ENCODE measurements around the gene FBLN7.

FBLN7 gene

GRCh38 chr2:112150447-112150846, 12.3 kb downstream of the FBLN7 start:
- H3K4me1 Mint-ChIP-seq: peaks cover 22% of the 10 kb centered on the region
- ATAC-seq: no peak
- H3K27me3 Mint-ChIP-seq: peaks cover 8% of the 10 kb centered on the region
- no peaks in the 10 kb centered on the region for H3K9me3 Mint-ChIP-seq
- H3K4me3 Mint-ChIP-seq: no peak overlapping the region
- no peaks in the 10 kb centered on the region for H3K36me3 Mint-ChIP-seq
- no peak overlapping the region for H3K27ac Mint-ChIP-seq

- H3K36me3 Mint-ChIP-seq: no peaks in the 10 kb centered on the region
- H3K9me3 Mint-ChIP-seq: no peaks in the 10 kb centered on the region
- peaks cover 8% of the 10 kb centered on the region for H3K27me3 Mint-ChIP-seq
- no peak overlapping the region for H3K4me3 Mint-ChIP-seq
- no peak for ATAC-seq
- H3K27ac Mint-ChIP-seq: no peak overlapping the region
- H3K4me1 Mint-ChIP-seq: peaks cover 26% of the 10 kb centered on the region
Observed at GRCh38 chr2:112150851-112151250, 12.7 kb downstream of the FBLN7 start.

- no peaks in the 10 kb centered on the region for H3K36me3 Mint-ChIP-seq
- no peak overlapping the region for H3K27ac Mint-ChIP-seq
- H3K4me3 Mint-ChIP-seq: no peak overlapping the region
- ATAC-seq: no peak
- peaks cover 30% of the 10 kb centered on the region for H3K4me1 Mint-ChIP-seq
- H3K27me3 Mint-ChIP-seq: peaks cover 8% of the 10 kb centered on the region
- no peaks in the 10 kb centered on the region for H3K9me3 Mint-ChIP-seq
Observed at GRCh38 chr2:112151271-112151670, 13.1 kb downstream of the FBLN7 start.

- Mint-ChIP-seq H3K27me3 (peaks cover 8% of the 10 kb centered on the region), H3K27ac (no peak overlapping the region), H3K4me3 (no peak overlapping the region), H3K4me1 (peaks cover 36% of the 10 kb centered on the region), H3K36me3 (no peaks in the 10 kb centered on the region), H3K9me3 (no peaks in the 10 kb centered on the region)
- no peak for ATAC-seq
Observed at GRCh38 chr2:112151701-112152440, 13.7 kb downstream of the FBLN7 start.

GRCh38 chr2:112152476-112153178, 14.4 kb downstream of the FBLN7 start:
- Mint-ChIP-seq H3K9me3 (no peaks in the 10 kb centered on the region), H3K4me3 (no peak overlapping the region), H3K4me1 (peaks cover 36% of the 10 kb centered on the region), H3K27ac (no peak overlapping the region), H3K27me3 (peaks cover 7% of the 10 kb centered on the region), H3K36me3 (no peaks in the 10 kb centered on the region)
- ATAC-seq: peak; percentile 54

- peaks cover 2% of the 10 kb centered on the region for H3K27me3 Mint-ChIP-seq
- H3K27ac Mint-ChIP-seq: peak overlapping the region; percentile 78
- no peak for ATAC-seq
- peaks cover 36% of the 10 kb centered on the region for H3K4me1 Mint-ChIP-seq
- no peaks in the 10 kb centered on the region for H3K9me3 Mint-ChIP-seq
- no peaks in the 10 kb centered on the region for H3K36me3 Mint-ChIP-seq
- H3K4me3 Mint-ChIP-seq: no peak overlapping the region
Observed at GRCh38 chr2:112153179-112153490, 14.9 kb downstream of the FBLN7 start.

- no peaks in the 10 kb centered on the region for H3K27me3 Mint-ChIP-seq
- H3K36me3 Mint-ChIP-seq: no peaks in the 10 kb centered on the region
- peak overlapping the region; percentile 78 for H3K27ac Mint-ChIP-seq
- no peak for ATAC-seq
- H3K4me3 Mint-ChIP-seq: no peak overlapping the region
- peaks cover 36% of the 10 kb centered on the region for H3K4me1 Mint-ChIP-seq
- H3K9me3 Mint-ChIP-seq: no peaks in the 10 kb centered on the region
Observed at GRCh38 chr2:112153501-112153900, 15.3 kb downstream of the FBLN7 start.

GRCh38 chr2:112154246-112155117, 16.3 kb downstream of the FBLN7 start:
- no peak overlapping the region for H3K4me3 Mint-ChIP-seq

GRCh38 chr2:112155331-112156151, 17.4 kb downstream of the FBLN7 start:
- Mint-ChIP-seq H3K27ac (peak overlapping the region; percentile 78), H3K4me3 (peak overlapping the region; percentile 5), H3K27me3 (no peaks in the 10 kb centered on the region), H3K4me1 (peaks cover 48% of the 10 kb centered on the region), H3K9me3 (no peaks in the 10 kb centered on the region), H3K36me3 (no peaks in the 10 kb centered on the region)
- peak; percentile 27 for ATAC-seq

More at GRCh38 chr2:112154246-112155117, 16.3 kb downstream of the FBLN7 start:
- Mint-ChIP-seq H3K4me1 (peaks cover 41% of the 10 kb centered on the region), H3K36me3 (no peaks in the 10 kb centered on the region), H3K27ac (peak overlapping the region; percentile 78), H3K27me3 (no peaks in the 10 kb centered on the region), H3K9me3 (no peaks in the 10 kb centered on the region)
- ATAC-seq: peak; percentile 71

GRCh38 chr2:112156152-112156986, 18.2 kb downstream of the FBLN7 start:
- H3K36me3 Mint-ChIP-seq: no peaks in the 10 kb centered on the region
- H3K4me3 Mint-ChIP-seq: no peak overlapping the region
- H3K27me3 Mint-ChIP-seq: no peaks in the 10 kb centered on the region
- no peak for ATAC-seq
- H3K27ac Mint-ChIP-seq: peak overlapping the region; percentile 78
- peaks cover 49% of the 10 kb centered on the region for H3K4me1 Mint-ChIP-seq
- no peaks in the 10 kb centered on the region for H3K9me3 Mint-ChIP-seq

- Mint-ChIP-seq H3K27me3 (no peaks in the 10 kb centered on the region), H3K4me3 (no peak overlapping the region), H3K9me3 (no peaks in the 10 kb centered on the region), H3K27ac (no peak overlapping the region), H3K4me1 (peaks cover 49% of the 10 kb centered on the region), H3K36me3 (no peaks in the 10 kb centered on the region)
- ATAC-seq: no peak
Observed at GRCh38 chr2:112157472-112157871, 19.3 kb downstream of the FBLN7 start.

GRCh38 chr2:112159454-112159921, 21.3 kb downstream of the FBLN7 start:
- Mint-ChIP-seq H3K27ac (peak overlapping the region; percentile 73), H3K9me3 (no peaks in the 10 kb centered on the region), H3K4me3 (peak overlapping the region; percentile 59), H3K4me1 (peaks cover 36% of the 10 kb centered on the region), H3K27me3 (no peaks in the 10 kb centered on the region), H3K36me3 (no peaks in the 10 kb centered on the region)
- peak; percentile 87 for ATAC-seq

GRCh38 chr2:112160283-112161250, 22.4 kb downstream of the FBLN7 start:
- peaks cover 25% of the 10 kb centered on the region for H3K4me1 Mint-ChIP-seq
- no peaks in the 10 kb centered on the region for H3K9me3 Mint-ChIP-seq
- H3K36me3 Mint-ChIP-seq: no peaks in the 10 kb centered on the region
- no peak for ATAC-seq
- no peaks in the 10 kb centered on the region for H3K27me3 Mint-ChIP-seq
- peak overlapping the region; percentile 29 for H3K4me3 Mint-ChIP-seq
- peak overlapping the region; percentile 73 for H3K27ac Mint-ChIP-seq

All from stimulated activated memory B cell treated with anti-CD40 and anti-IgM and Interleukin-4, amounts not matched to agents 10 μg/mL and 1 μg/mL and 100 μg/mL, for 72 hours (primary cell).